CD14-positive monocyte (primary cell): Measurements from ENCODE around the gene PECR. TPM values are rescaled to one million over a fixed set of nuclear protein-coding genes. Genes with fewer than 3 reads are reported as not detected.

Experiments
- DNase-seq, 3 donors: peaks; one replicate each; pipeline ENCODE4 v3.0.0-alpha.2; 2011 to 2022
- H2AFZ ChIP-seq: 2 replicates; pipeline ENCODE4 v1.6.0; 2012; ENCODE audit warnings: mild to moderate bottlenecking, low read depth, low read length, inconsistent platforms; ENCODE audit not compliant: insufficient read depth, poor library complexity, severe bottlenecking
- H3K27ac ChIP-seq, 2 donors: 1 replicate in 1 of 2; 2 replicates in 1 of 2; pipeline ENCODE4 v1.5.1; 2012 to 2013; ENCODE audit warnings: low read length in 2 of 2, control low read depth in 1 of 2, inconsistent platforms in 1 of 2, low read depth in 1 of 2, mild to moderate bottlenecking in 1 of 2
- H3K27me3 ChIP-seq, 2 donors: one replicate each; pipeline versions ENCODE4 v1.6.0 to v1.6.1; 2011 to 2013; ENCODE audit warnings: low read length in 2 of 2; ENCODE audit not compliant: control insufficient read depth in 2 of 2, insufficient read depth in 2 of 2
- H3K36me3 ChIP-seq, 2 donors: replicated peaks in 1 of 2; 1 replicate in 1 of 2; 2 replicates in 1 of 2; pipeline versions ENCODE4 v1.5.1 to v1.6.1; 2012 to 2013; ENCODE audit warnings: low read length in 2 of 2, control low read depth in 1 of 2, inconsistent platforms in 1 of 2, mild to moderate bottlenecking in 1 of 2; ENCODE audit not compliant: insufficient read depth in 2 of 2, control insufficient read depth in 1 of 2
- H3K4me1 ChIP-seq, 2 donors: 1 replicate in 1 of 2; 2 replicates in 1 of 2; pipeline versions ENCODE4 v1.5.1 to v1.6.1; 2012 to 2013; ENCODE audit warnings: low read length in 2 of 2, control low read depth in 1 of 2, inconsistent platforms in 1 of 2, mild to moderate bottlenecking in 1 of 2, moderate library complexity in 1 of 2; ENCODE audit not compliant: insufficient read depth in 2 of 2, control insufficient read depth in 1 of 2
- H3K4me2 ChIP-seq: replicated peaks from 2 replicates; pipeline ENCODE3; 2012; ENCODE audit warnings: low read length, moderate library complexity, mild to moderate bottlenecking; ENCODE audit not compliant: poor library complexity, severe bottlenecking; ENCODE audit errors: extremely low read depth
- H3K4me3 ChIP-seq, 3 experiments: fragments of 200-600 bp in 1 of 3; sonication (generic) in 1 of 3; replicated peaks in 1 of 3; 1 replicate in 2 of 3; 2 replicates in 1 of 3; pipeline ENCODE4 v1.5.1; 2011 to 2013; ENCODE audit warnings: low read length in 3 of 3, mild to moderate bottlenecking in 3 of 3, control low read depth in 2 of 3, low read depth in 2 of 3, inconsistent platforms in 1 of 3, moderate library complexity in 1 of 3
- H3K79me2 ChIP-seq: 2 replicates; pipeline ENCODE4 v1.6.0; 2012; ENCODE audit warnings: mild to moderate bottlenecking, control low read depth, inconsistent platforms, low read length, moderate library complexity; ENCODE audit not compliant: insufficient read depth
- H3K9ac ChIP-seq: 2 replicates; pipeline ENCODE4 v1.6.0; 2017; ENCODE audit warnings: low read length, mild to moderate bottlenecking; ENCODE audit not compliant: insufficient read depth, poor library complexity, severe bottlenecking
- H3K9me3 ChIP-seq, 2 donors: replicated peaks in 1 of 2; 1 replicate in 1 of 2; 2 replicates in 1 of 2; pipeline versions ENCODE4 v1.5.1 to v1.6.1; 2012 to 2013; ENCODE audit warnings: low read length in 2 of 2, control low read depth in 1 of 2; ENCODE audit not compliant: control insufficient read depth in 1 of 2, insufficient read depth in 1 of 2
- H4K20me1 ChIP-seq: 2 replicates; pipeline ENCODE4 v1.6.0; 2012; ENCODE audit warnings: mild to moderate bottlenecking, low read length, control low read depth, moderate library complexity; ENCODE audit not compliant: insufficient read depth
- H3K27ac Mint-ChIP-seq, 7 donors: one replicate each; pipeline ENCODE4 v1.8.0; 2020; ENCODE audit warnings: mild to moderate bottlenecking in 7 of 7, mixed read lengths in 7 of 7, moderate library complexity in 6 of 7, inconsistent platforms in 2 of 7
- H3K27me3 Mint-ChIP-seq, 3 donors: one replicate each; pipeline ENCODE4 v1.8.0; 2021 to 2022; ENCODE audit warnings: low read depth in 3 of 3, mild to moderate bottlenecking in 3 of 3, mixed read lengths in 3 of 3, moderate library complexity in 3 of 3, inconsistent platforms in 1 of 3
- H3K36me3 Mint-ChIP-seq, 2 donors: one replicate each; pipeline ENCODE4 v1.8.0; 2020; ENCODE audit warnings: mixed read lengths in 2 of 2, inconsistent platforms in 1 of 2, mild to moderate bottlenecking in 1 of 2
- H3K4me1 Mint-ChIP-seq: one replicate; pipeline ENCODE4 v1.8.0; 2020; ENCODE audit warnings: mild to moderate bottlenecking, mixed read lengths
- H3K4me3 Mint-ChIP-seq, 2 donors: one replicate each; pipeline ENCODE4 v1.8.0; 2020; ENCODE audit warnings: mild to moderate bottlenecking in 2 of 2, mixed read lengths in 2 of 2, moderate library complexity in 1 of 2
- H3K9me3 Mint-ChIP-seq, 7 donors: one replicate each; pipeline ENCODE4 v1.8.0; 2020 to 2022; ENCODE audit warnings: mixed read lengths in 7 of 7, mild to moderate bottlenecking in 6 of 7, moderate library complexity in 6 of 7, inconsistent platforms in 2 of 7
- CTCF ChIP-seq: fragments of 200-600 bp; IDR thresholded peaks from one replicate; pipeline ENCODE4 v1.8.0; 2022; ENCODE audit warnings: antibody characterized with exemption, mild to moderate bottlenecking
- WGBS: methylation state at CpG from one replicate; pipeline ENCODE4 v1.1.5; 2013; ENCODE audit warnings: missing lambda C conversion rate; ENCODE audit not compliant: insufficient coverage; 5-methylcytosine and 5-hydroxymethylcytosine counted together
- intact Hi-C, 2 donors: fragments of 100-400 bp; cut with micrococcal nuclease; formaldehyde crosslinking; loops; one replicate each; pipeline versions ENCODE4 v1.15.0 to v1.15.1; 2023
- polyA plus RNA-seq, 3 donors: library from polyadenylated mRNA; depleted of rRNA in 1 of 3; unstranded in 2 of 3; stranded (reverse) in 1 of 3; fragments of 300-500 nt in 2 of 3; fragments of >200 nt in 1 of 3; fragmentation: Illumina TruSeq in 2 of 3; gene quantifications; 1 replicate in 2 of 3; 2 replicates in 1 of 3; pipeline ENCODE4 v1.2.3, GENCODE V29; 2012 to 2021

The PECR gene
- polyA plus RNA-seq, 3 donors = 7.4 to 16.9 (median 12.3) TPM

GRCh38 chr2:216016581-216016980, 65.0 kb downstream of the PECR start:
- no peak for TF ChIP-seq CTCF
- no peak overlapping the region for H3K27ac Mint-ChIP-seq
- DNase-seq = no peak
- no peak overlapping the region for H3K4me3 ChIP-seq
- no peaks in the 10 kb centered on the region for H3K79me2 ChIP-seq
- no peak overlapping the region for H2AFZ ChIP-seq
- no CpG with 5 or more reads among the region's 1 CpG for WGBS
- H3K4me1 ChIP-seq = peaks cover 7 to 12% of the 10 kb centered on the region in 2 donors
- H3K27ac ChIP-seq = no peak overlapping the region
- H3K9me3 ChIP-seq = no peaks in the 10 kb centered on the region
- no peak overlapping the region for H3K4me2 ChIP-seq
- peaks cover 0 to 4% (median 0%) of the 10 kb centered on the region in 7 donors for H3K9me3 Mint-ChIP-seq
- H4K20me1 ChIP-seq = no peaks in the 10 kb centered on the region
- H3K4me1 Mint-ChIP-seq = peaks cover 17% of the 10 kb centered on the region
- H3K27me3 ChIP-seq = peaks cover 9 to 15% of the 10 kb centered on the region in 2 donors
- H3K9ac ChIP-seq = no peak overlapping the region
- peaks cover 8 to 18% of the 10 kb centered on the region in 2 donors for H3K36me3 Mint-ChIP-seq
- no peaks in the 10 kb centered on the region for H3K36me3 ChIP-seq
- intact Hi-C loops = no loop called here
- H3K27me3 Mint-ChIP-seq = peaks cover 9 to 14% (median 14%) of the 10 kb centered on the region in 3 donors
- no peak overlapping the region for H3K4me3 Mint-ChIP-seq

- WGBS = 84% methylated on average over 2 of the region's 5 CpGs
- no peaks in the 10 kb centered on the region for H3K36me3 ChIP-seq
- no peak for TF ChIP-seq CTCF
- no peak overlapping the region for H3K4me3 Mint-ChIP-seq
- peaks cover 0 to 4% (median 0%) of the 10 kb centered on the region in 7 donors for H3K9me3 Mint-ChIP-seq
- peak overlapping the region in 2 of 7 donors; percentile 51 to 68 for H3K27ac Mint-ChIP-seq
- intact Hi-C loops = no loop called here
- peaks cover 9 to 15% of the 10 kb centered on the region in 2 donors for H3K27me3 ChIP-seq
- H4K20me1 ChIP-seq = no peaks in the 10 kb centered on the region
- no peak overlapping the region for H3K4me3 ChIP-seq
- H3K9ac ChIP-seq = no peak overlapping the region
- H3K4me1 ChIP-seq = peaks cover 7 to 12% of the 10 kb centered on the region in 2 donors
- peak in 1 of 3 donors; percentile 41 for DNase-seq
- H3K27ac ChIP-seq = no peak overlapping the region
- H3K4me1 Mint-ChIP-seq = peaks cover 17% of the 10 kb centered on the region
- no peaks in the 10 kb centered on the region for H3K79me2 ChIP-seq
- H2AFZ ChIP-seq = no peak overlapping the region
- H3K27me3 Mint-ChIP-seq = peaks cover 9 to 14% (median 14%) of the 10 kb centered on the region in 3 donors
- peaks cover 8 to 18% of the 10 kb centered on the region in 2 donors for H3K36me3 Mint-ChIP-seq
- no peak overlapping the region for H3K4me2 ChIP-seq
- no peaks in the 10 kb centered on the region for H3K9me3 ChIP-seq
Measured at GRCh38 chr2:216015722-216016464, 65.7 kb downstream of the PECR start.
